ENCODE results near the gene KLK6.

DNA sequence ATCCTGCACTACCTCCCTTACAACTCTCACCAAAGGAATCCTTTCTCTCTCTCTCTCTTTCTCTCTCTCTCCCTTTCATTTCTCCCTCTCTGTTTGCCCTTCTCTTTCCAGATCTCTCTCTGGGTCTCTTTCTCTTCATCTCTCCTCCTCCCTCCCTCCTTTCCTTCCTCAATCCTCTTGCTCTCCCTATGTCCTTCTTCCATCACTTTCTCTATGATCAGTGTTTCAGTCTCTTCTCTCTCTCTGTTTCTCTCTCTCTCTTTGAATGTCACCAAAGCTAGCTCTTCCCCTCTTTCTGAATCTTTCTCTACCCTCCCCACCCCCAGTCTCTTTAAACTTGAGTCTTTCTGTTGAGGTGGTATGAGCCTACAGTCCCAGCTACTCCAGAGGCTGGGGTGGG lies 38.4 kb downstream of the KLK6 start:
- no peak for TF ChIP-seq POLR2A (IDR thresholded peaks at IDR 0.05; ENCODE audit: low read depth, low read length)
- TF ChIP-seq POLR2AphosphoS5 (IDR thresholded peaks at IDR 0.05; ENCODE audit: insufficient read depth, low read depth, low read length): no peak
- TF ChIP-seq, protein P1, sequence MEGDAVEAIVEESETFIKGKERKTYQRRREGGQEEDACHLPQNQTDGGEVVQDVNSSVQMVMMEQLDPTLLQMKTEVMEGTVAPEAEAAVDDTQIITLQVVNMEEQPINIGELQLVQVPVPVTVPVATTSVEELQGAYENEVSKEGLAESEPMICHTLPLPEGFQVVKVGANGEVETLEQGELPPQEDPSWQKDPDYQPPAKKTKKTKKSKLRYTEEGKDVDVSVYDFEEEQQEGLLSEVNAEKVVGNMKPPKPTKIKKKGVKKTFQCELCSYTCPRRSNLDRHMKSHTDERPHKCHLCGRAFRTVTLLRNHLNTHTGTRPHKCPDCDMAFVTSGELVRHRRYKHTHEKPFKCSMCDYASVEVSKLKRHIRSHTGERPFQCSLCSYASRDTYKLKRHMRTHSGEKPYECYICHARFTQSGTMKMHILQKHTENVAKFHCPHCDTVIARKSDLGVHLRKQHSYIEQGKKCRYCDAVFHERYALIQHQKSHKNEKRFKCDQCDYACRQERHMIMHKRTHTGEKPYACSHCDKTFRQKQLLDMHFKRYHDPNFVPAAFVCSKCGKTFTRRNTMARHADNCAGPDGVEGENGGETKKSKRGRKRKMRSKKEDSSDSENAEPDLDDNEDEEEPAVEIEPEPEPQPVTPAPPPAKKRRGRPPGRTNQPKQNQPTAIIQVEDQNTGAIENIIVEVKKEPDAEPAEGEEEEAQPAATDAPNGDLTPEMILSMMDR (IDR thresholded peaks at IDR 0.05; ENCODE audit: extremely low read depth in 1 of 2, insufficient read depth in 1 of 2, low read depth in 1 of 2, low read length in 2 of 2): no peak
- TF ChIP-seq GATA2 (IDR thresholded peaks at IDR 0.05; ENCODE audit: insufficient read depth, insufficient read length, low read depth, low read length): no peak
- TF ChIP-seq JUN (IDR thresholded peaks at IDR 0.05; ENCODE audit: borderline replicate concordance, insufficient read depth, insufficient read length, low read depth): no peak
- TF ChIP-seq, protein P2, sequence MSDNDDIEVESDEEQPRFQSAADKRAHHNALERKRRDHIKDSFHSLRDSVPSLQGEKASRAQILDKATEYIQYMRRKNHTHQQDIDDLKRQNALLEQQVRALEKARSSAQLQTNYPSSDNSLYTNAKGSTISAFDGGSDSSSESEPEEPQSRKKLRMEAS (IDR thresholded peaks at IDR 0.05; ENCODE audit: insufficient read depth, insufficient read length): no peak

Measured in endothelial cell of umbilical vein (primary cell).